Brain microvascular endothelial cell (primary cell): Measurements from ENCODE around the gene RAD54L.

ENCODE experiments used
- DNase-seq: peaks from one replicate; pipeline ENCODE4 v3.0.0-alpha.2; 2020
- H3K27ac ChIP-seq: fragments of 250-450 bp; sonication (Bioruptor Pico); 2 replicates; pipeline ENCODE4 v1.5.1; 2020; ENCODE audit warnings: mild to moderate bottlenecking, moderate library complexity
- H3K27me3 ChIP-seq: fragments of 250-450 bp; sonication (Bioruptor Pico); replicated peaks from 2 replicates; pipeline ENCODE4 v1.5.1; 2020; ENCODE audit warnings: mild to moderate bottlenecking
- H3K36me3 ChIP-seq: fragments of 250-450 bp; sonication (Bioruptor Pico); replicated peaks from 2 replicates; pipeline ENCODE4 v1.5.1; 2020; ENCODE audit warnings: mild to moderate bottlenecking
- H3K4me3 ChIP-seq: 2 replicates; pipeline ENCODE4 v1.5.1; 2011; ENCODE audit warnings: low read depth, mild to moderate bottlenecking, control low read depth, low read length, moderate library complexity
- in situ Hi-C: cut with HindIII; loops from 2 replicates; pipeline ENCODE4 v1.10.0; 2017; ENCODE audit warnings: low sequenced_read_pairs, low pct_ligation_motif_present
- TF ChIP-seq, protein P1 (sequence below): IDR thresholded peaks from 2 replicates; pipeline ENCODE4 v1.5.1; 2011; ENCODE audit warnings: low read depth, mild to moderate bottlenecking, moderate library complexity, low read length, control low read depth, inconsistent platforms; ENCODE audit errors: missing control alignments

The RAD54L gene

GRCh38 chr1:46298387-46298786 lies 50.8 kb downstream of the RAD54L start:
- DNase-seq: no peak
- Histone ChIP-seq H3K4me3 (no peak overlapping the region), H3K27me3 (no peaks in the 10 kb centered on the region), H3K27ac (no peak overlapping the region), H3K36me3 (peaks cover 42% of the 10 kb centered on the region)
- in situ Hi-C loops: no loop called here
- TF ChIP-seq, protein P1, sequence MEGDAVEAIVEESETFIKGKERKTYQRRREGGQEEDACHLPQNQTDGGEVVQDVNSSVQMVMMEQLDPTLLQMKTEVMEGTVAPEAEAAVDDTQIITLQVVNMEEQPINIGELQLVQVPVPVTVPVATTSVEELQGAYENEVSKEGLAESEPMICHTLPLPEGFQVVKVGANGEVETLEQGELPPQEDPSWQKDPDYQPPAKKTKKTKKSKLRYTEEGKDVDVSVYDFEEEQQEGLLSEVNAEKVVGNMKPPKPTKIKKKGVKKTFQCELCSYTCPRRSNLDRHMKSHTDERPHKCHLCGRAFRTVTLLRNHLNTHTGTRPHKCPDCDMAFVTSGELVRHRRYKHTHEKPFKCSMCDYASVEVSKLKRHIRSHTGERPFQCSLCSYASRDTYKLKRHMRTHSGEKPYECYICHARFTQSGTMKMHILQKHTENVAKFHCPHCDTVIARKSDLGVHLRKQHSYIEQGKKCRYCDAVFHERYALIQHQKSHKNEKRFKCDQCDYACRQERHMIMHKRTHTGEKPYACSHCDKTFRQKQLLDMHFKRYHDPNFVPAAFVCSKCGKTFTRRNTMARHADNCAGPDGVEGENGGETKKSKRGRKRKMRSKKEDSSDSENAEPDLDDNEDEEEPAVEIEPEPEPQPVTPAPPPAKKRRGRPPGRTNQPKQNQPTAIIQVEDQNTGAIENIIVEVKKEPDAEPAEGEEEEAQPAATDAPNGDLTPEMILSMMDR: no peak

DNA sequence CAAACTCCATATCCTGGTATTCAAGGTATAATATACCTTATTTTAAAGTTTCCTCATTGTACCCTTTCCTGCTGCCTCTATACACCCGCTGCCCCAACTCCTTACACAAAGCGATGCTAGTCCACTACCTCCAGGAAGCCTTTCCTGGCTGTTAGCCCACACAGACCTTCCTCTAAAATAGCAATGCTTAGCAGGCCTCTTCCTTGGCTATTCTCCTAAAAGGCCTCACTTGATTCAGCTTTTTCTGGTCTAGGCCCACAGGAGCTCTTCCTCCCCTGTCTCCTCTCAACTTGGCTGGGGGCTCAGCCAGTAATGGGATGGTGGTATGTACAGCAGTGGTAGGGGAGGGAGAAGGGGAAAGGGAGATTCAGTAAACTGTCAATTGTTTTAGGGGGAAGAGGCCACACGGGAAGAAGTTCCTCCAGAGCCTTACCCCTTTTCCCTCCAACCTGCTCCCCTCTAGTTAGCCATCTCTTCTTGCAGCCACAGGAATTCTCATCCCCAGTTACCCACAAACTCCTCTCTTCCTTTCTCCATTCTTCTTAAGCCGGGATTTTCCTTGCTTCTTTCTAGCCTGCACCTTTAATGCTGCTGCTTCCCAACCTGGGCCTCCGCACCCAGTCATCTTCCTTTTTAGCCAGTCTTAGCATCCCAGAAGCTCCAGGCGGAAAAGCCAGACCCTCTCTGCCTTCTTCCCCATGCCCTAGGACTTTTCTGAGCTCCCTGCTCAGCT lies 53.3 kb downstream of the RAD54L start:
- no peak for DNase-seq
- H3K27ac ChIP-seq: peak overlapping the region; percentile 99
- H3K36me3 ChIP-seq: peaks cover 23% of the 10 kb centered on the region
- no peaks in the 10 kb centered on the region for H3K27me3 ChIP-seq
- TF ChIP-seq, protein P1: no peak
- peak overlapping the region; percentile 95 for H3K4me3 ChIP-seq
- in situ Hi-C loops: no loop called here

- DNase-seq: peak; percentile 16
- H3K27ac ChIP-seq: peak overlapping the region; percentile 99
- no peaks in the 10 kb centered on the region for H3K27me3 ChIP-seq
- in situ Hi-C loops: no loop called here
- peak overlapping the region; percentile 95 for H3K4me3 ChIP-seq
- TF ChIP-seq, protein P1: no peak
- H3K36me3 ChIP-seq: peaks cover 17% of the 10 kb centered on the region
Measured at GRCh38 chr1:46301406-46301807, 53.8 kb downstream of the RAD54L start.

GRCh38 chr1:46301808-46302640 lies 54.5 kb downstream of the RAD54L start:
- peaks cover 11% of the 10 kb centered on the region for H3K36me3 ChIP-seq
- TF ChIP-seq, protein P1: peak; percentile 12
- no peaks in the 10 kb centered on the region for H3K27me3 ChIP-seq
- peak overlapping the region; percentile 95 for H3K4me3 ChIP-seq
- peak overlapping the region; percentile 99 for H3K27ac ChIP-seq
- in situ Hi-C loops: no loop called here
- peak; percentile 13 for DNase-seq

DNA sequence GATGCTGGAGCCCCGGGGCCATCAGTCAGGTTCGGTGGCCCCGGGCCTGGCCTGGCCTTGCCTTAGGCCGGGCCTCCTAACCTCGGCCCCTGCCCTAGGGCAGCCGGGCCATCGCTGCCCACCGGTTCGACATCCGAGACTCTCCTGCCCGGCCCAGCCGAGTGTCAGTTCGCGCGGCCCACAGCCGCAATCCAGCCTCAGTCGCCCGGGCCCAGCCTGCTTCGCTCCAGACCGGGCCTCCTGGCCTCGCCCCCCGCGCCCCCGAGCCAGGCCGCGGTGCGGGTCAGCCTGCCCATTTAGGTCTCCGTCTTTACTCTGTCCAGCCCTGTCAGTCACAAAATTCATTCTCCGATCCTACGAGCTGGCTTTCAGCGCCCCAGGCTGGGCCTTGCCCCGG lies 55.1 kb downstream of the RAD54L start:
- Histone ChIP-seq H3K27ac (peak overlapping the region; percentile 99), H3K4me3 (peak overlapping the region; percentile 95), H3K27me3 (no peaks in the 10 kb centered on the region), H3K36me3 (peaks cover 5% of the 10 kb centered on the region)
- no peak for DNase-seq
- TF ChIP-seq, protein P1: no peak
- in situ Hi-C loops: no loop called here
